HCT116 (cell line): Measurements from ENCODE around the gene FMO5. TPM values are rescaled to one million over a fixed set of nuclear protein-coding genes. Genes with fewer than 3 reads are reported as not detected.

Source experiments
- ATAC-seq: fragments of 200-7000 bp; cut with Tn5 transposase; 2 replicates; pipeline ENCODE4 v1.9.1; 2020; ENCODE audit warnings: mild to moderate bottlenecking, moderate library complexity
- BruUV-seq: library from RNA; stranded (reverse); fragments of 400-500 nt; replicated peaks from 2 replicates; lab custom pipeline; 2021; lab: Mats Ljungman, UMichigan
- CTCF ChIA-PET: fragments of 300-600 bp; sonication (Branson Sonifier 250); formaldehyde crosslinking; loops from one replicate; lab custom pipeline; 2021; ENCODE audit warnings: antibody characterized with exemption; lab: Charles Lee
- POLR2A ChIA-PET: fragments of 300-600, 350-600 bp; sonication (Branson Sonifier 250); formaldehyde crosslinking; loops from one replicate; lab custom pipeline; 2021; ENCODE audit warnings: antibody characterized with exemption; lab: Charles Lee
- RAD21 ChIA-PET, 2 experiments: fragments of 300-600 bp; sonication (Branson Sonifier 250); formaldehyde crosslinking; loops; one replicate each; lab custom pipeline; 2023; ENCODE audit warnings: low total read pairs in 2 of 2; ENCODE audit not compliant: uncharacterized antibody in 2 of 2, unreplicated experiment in 2 of 2, low non-redundant PET in 1 of 2; lab: Charles Lee
- DNase-seq: peaks from one replicate; pipeline ENCODE4 v3.0.0-alpha.2; 2010; ENCODE audit warnings: low read depth, low spot score
- H2AFZ ChIP-seq: fragments of 200-600 bp; shearing (Covaris generic), sonication (generic); 2 replicates; pipeline ENCODE4 v1.6.1; 2017; ENCODE audit warnings: low read depth, mixed run types, mixed read lengths, antibody characterized with exemption, low read length; ENCODE audit not compliant: poor library complexity, severe bottlenecking
- H3K27ac ChIP-seq: 2 replicates; pipeline ENCODE4 v1.5.1; 2012; ENCODE audit warnings: low read depth, low read length
- H3K27me3 ChIP-seq: fragments of 200-600 bp; sonication (generic); 2 replicates; pipeline ENCODE4 v1.6.1; 2016; ENCODE audit warnings: mixed run types, low read length, mixed read lengths; ENCODE audit not compliant: insufficient read depth
- H3K36me3 ChIP-seq, 2 experiments: fragments of 200-500 bp in 1 of 2; fragments of 200-600 bp in 1 of 2; sonication (Bioruptor generic) in 1 of 2; sonication (generic) in 1 of 2; 2 replicates each; pipeline versions ENCODE4 v1.5.1 to v1.6.1; 2014 to 2016; ENCODE audit warnings: low read length in 2 of 2, inconsistent platforms in 1 of 2, mixed read lengths in 1 of 2, mixed run types in 1 of 2; ENCODE audit not compliant: insufficient read depth in 2 of 2, control insufficient read depth in 1 of 2
- H3K4me1 ChIP-seq, 2 experiments: fragments of 200-600 bp in 1 of 2; sonication (generic) in 1 of 2; 2 replicates each; pipeline versions ENCODE4 v1.5.1 to v1.6.1; 2012 to 2017; ENCODE audit warnings: low read length in 2 of 2, inconsistent platforms in 1 of 2, mild to moderate bottlenecking in 1 of 2, mixed read lengths in 1 of 2, mixed run types in 1 of 2, moderate library complexity in 1 of 2; ENCODE audit not compliant: insufficient read depth in 2 of 2, control insufficient read depth in 1 of 2
- H3K4me2 ChIP-seq: fragments of 200-600 bp; sonication (generic); 2 replicates; pipeline ENCODE4 v1.6.1; 2017; ENCODE audit warnings: mixed run types, low read length, mixed read lengths
- H3K4me3 ChIP-seq, 2 experiments: fragments of 200-600 bp in 1 of 2; sonication (generic) in 1 of 2; replicated peaks in 1 of 2; 2 replicates each; pipeline ENCODE4 v1.5.1; 2011 to 2016; ENCODE audit warnings: low read length in 2 of 2, control low read depth in 1 of 2, low read depth in 1 of 2, mild to moderate bottlenecking in 1 of 2, mixed read lengths in 1 of 2, mixed run types in 1 of 2
- H3K79me2 ChIP-seq: fragments of 200-600 bp; sonication (generic); 2 replicates; pipeline ENCODE4 v1.6.1; 2017; ENCODE audit warnings: mild to moderate bottlenecking, mixed run types, low read length, moderate library complexity, mixed read lengths; ENCODE audit not compliant: insufficient read depth
- H3K9ac ChIP-seq: fragments of 200-600 bp; sonication (generic); 2 replicates; pipeline ENCODE4 v1.6.1; 2016; ENCODE audit warnings: low read length, mixed read lengths
- H3K9me2 ChIP-seq: fragments of 200-600 bp; sonication (generic), shearing (Covaris generic); 2 replicates; pipeline ENCODE4 v1.6.1; 2017; ENCODE audit warnings: mixed run types, mild to moderate bottlenecking, moderate library complexity; ENCODE audit not compliant: insufficient read depth
- H3K9me3 ChIP-seq, 2 experiments: fragments of 200-500 bp in 1 of 2; fragments of 200-600 bp in 1 of 2; sonication (Bioruptor generic) in 1 of 2; sonication (generic) in 1 of 2; 2 replicates each; pipeline ENCODE4 v1.6.1; 2014 to 2017; ENCODE audit warnings: low read length in 2 of 2, mixed read lengths in 2 of 2, inconsistent platforms in 1 of 2, low read depth in 1 of 2, mild to moderate bottlenecking in 1 of 2, mixed run types in 1 of 2, moderate library complexity in 1 of 2; ENCODE audit not compliant: control insufficient read depth in 1 of 2, insufficient read depth in 1 of 2
- H4K20me1 ChIP-seq: fragments of 200-600 bp; sonication (generic), shearing (Covaris generic); 2 replicates; pipeline ENCODE4 v1.6.1; 2017; ENCODE audit warnings: mixed run types, mild to moderate bottlenecking, moderate library complexity; ENCODE audit not compliant: insufficient read depth
- EGR1 ChIP-seq: IDR thresholded peaks from 2 replicates; pipeline ENCODE4 v1.6.1; 2012; ENCODE audit warnings: low read depth
- ELF1 ChIP-seq: IDR thresholded peaks from 2 replicates; pipeline ENCODE4 v1.6.1; 2012; ENCODE audit warnings: low read depth, borderline replicate concordance
- EZH2 ChIP-seq: fragments of 200-600 bp; sonication (generic); IDR thresholded peaks from 2 replicates; pipeline ENCODE4 v1.6.1; 2017; ENCODE audit warnings: antibody characterized with exemption, mixed run types
- FOSL1 ChIP-seq: IDR thresholded peaks from 2 replicates; pipeline ENCODE4 v1.6.1; 2012; ENCODE audit warnings: low read depth
- JUND ChIP-seq: IDR thresholded peaks from 2 replicates; pipeline ENCODE4 v1.6.1; 2012
- MAX ChIP-seq: IDR thresholded peaks from 2 replicates; pipeline ENCODE4 v1.6.1; 2012
- POLR2A ChIP-seq: IDR thresholded peaks from 2 replicates; pipeline ENCODE4 v1.7.0; 2011; ENCODE audit warnings: borderline replicate concordance; ENCODE audit not compliant: insufficient read depth, insufficient read length; ENCODE audit errors: extremely low read depth
- RAD21 ChIP-seq: IDR thresholded peaks from 2 replicates; pipeline ENCODE4 v1.6.1; 2012; ENCODE audit warnings: low read depth, mild to moderate bottlenecking
- REST ChIP-seq: IDR thresholded peaks from 2 replicates; pipeline ENCODE4 v1.6.1; 2012; ENCODE audit warnings: low read depth
- TCF7L2 ChIP-seq: IDR thresholded peaks from 2 replicates; pipeline ENCODE4 v1.7.0; 2011; ENCODE audit warnings: borderline replicate concordance, inconsistent platforms; ENCODE audit not compliant: insufficient read depth, insufficient read length; ENCODE audit errors: extremely low read depth
- YY1 ChIP-seq: IDR thresholded peaks from 2 replicates; pipeline ENCODE4 v1.6.1; 2011; ENCODE audit warnings: low read length, low read depth, moderate library complexity, mild to moderate bottlenecking; ENCODE audit not compliant: insufficient replicate concordance; ENCODE audit errors: extremely low read depth
- ZFX ChIP-seq: fragments of 450-650 bp; IDR thresholded peaks from 2 replicates; pipeline ENCODE4 v1.6.1; 2017
- ZNF274 ChIP-seq: fragments of 200-500 bp; sonication (Bioruptor generic); IDR thresholded peaks from 2 replicates; pipeline ENCODE4 v1.6.1; 2014; ENCODE audit warnings: mild to moderate bottlenecking, low read depth, low read length, inconsistent platforms
- intact Hi-C: fragments of 100-400 bp; cut with micrococcal nuclease; formaldehyde crosslinking; loops from 2 replicates; pipeline ENCODE4 v1.10.0; 2022
- total RNA-seq: library from RNA; stranded (reverse); gene quantifications from one replicate; pipeline ENCODE4 v1.2.1, GENCODE V29; 2021; ENCODE audit not compliant: unreplicated experiment

FMO5 gene
- total RNA-seq, 1 experiment from 2014 or later, result 0.27 TPM

DNA sequence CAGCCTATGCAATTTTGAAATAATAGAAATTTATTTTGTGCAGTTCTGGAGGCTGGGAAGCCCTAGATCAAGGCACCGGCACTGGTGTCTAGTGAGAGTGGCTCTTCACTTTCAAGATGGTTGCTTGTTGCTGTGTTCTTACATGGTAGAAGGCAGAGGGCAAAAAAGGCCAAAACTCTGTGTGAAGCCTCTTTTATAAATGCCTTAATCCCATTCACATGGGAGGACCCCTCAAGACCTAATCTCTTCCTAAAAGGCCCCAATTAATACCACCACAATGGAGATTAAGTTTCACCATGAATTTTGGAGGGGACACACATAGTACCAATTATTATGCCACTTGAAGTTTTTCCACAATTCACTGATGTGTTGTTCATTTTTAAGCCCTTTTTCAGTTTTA lies 73.9 kb downstream of the FMO5 start:
- no peaks in the 10 kb centered on the region for H3K4me1 ChIP-seq
- H3K79me2 ChIP-seq, result no peaks in the 10 kb centered on the region
- H3K9me2 ChIP-seq, result no peaks in the 10 kb centered on the region
- RAD21 ChIA-PET, result no interaction called here
- H3K27ac ChIP-seq, result no peak overlapping the region
- no peak overlapping the region for H3K4me3 ChIP-seq
- no peaks in the 10 kb centered on the region for H3K9me3 ChIP-seq
- H3K9ac ChIP-seq, result no peak overlapping the region
- no peak for ATAC-seq
- H2AFZ ChIP-seq, result no peak overlapping the region
- BruUV-seq, result no TSS peak
- POLR2A ChIA-PET, result no interaction called here
- H3K36me3 ChIP-seq, result peaks cover 0 to 2% of the 10 kb centered on the region in 2 experiments; a peak in 1 of 4 replicates
- intact Hi-C loops, result no loop called here
- H4K20me1 ChIP-seq, result no peaks in the 10 kb centered on the region
- CTCF ChIA-PET, result no interaction called here
- no peaks in the 10 kb centered on the region for H3K27me3 ChIP-seq
- TF ChIP-seq JUND, result no peak
- TF ChIP-seq REST, result no peak
- TF ChIP-seq, all 23 proteins: peak for 0
- no peak overlapping the region for H3K4me2 ChIP-seq
- no peak for DNase-seq

- Histone ChIP-seq H3K27ac (no peak overlapping the region), H3K9ac (no peak overlapping the region), H2AFZ (no peak overlapping the region), H3K36me3 (no peaks in the 10 kb centered on the region), H4K20me1 (no peaks in the 10 kb centered on the region), H3K9me3 (no peaks in the 10 kb centered on the region), H3K4me3 (no peak overlapping the region), H3K9me2 (no peaks in the 10 kb centered on the region), H3K79me2 (no peaks in the 10 kb centered on the region), H3K4me2 (no peak overlapping the region), H3K27me3 (no peaks in the 10 kb centered on the region), H3K4me1 (no peaks in the 10 kb centered on the region)
- DNase-seq (no peak), ATAC-seq (no peak)
- POLR2A ChIA-PET, result no interaction called here
- intact Hi-C loops, result no loop called here
- CTCF ChIA-PET, result no interaction called here
- RAD21 ChIA-PET, result no interaction called here
- BruUV-seq, result no TSS peak
- TF ChIP-seq REST (no peak), ZFX (no peak), ZNF274 (no peak), YY1 (no peak), FOSL1 (no peak), EGR1 (no peak), TCF7L2 (no peak), JUND (no peak), RAD21 (no peak), POLR2A (no peak), EZH2 (no peak), ELF1 (no peak), MAX (no peak)
Observed at GRCh38 chr1:147142886-147143285, 82.3 kb downstream of the FMO5 start.
